ENCODE results near the gene DSG3. TPM values are rescaled to one million over a fixed set of nuclear protein-coding genes. Genes with fewer than 3 reads are reported as not detected.

The DSG3 gene
- total RNA-seq, 1 experiment from 2014 or later: 0.04 TPM

GRCh38 chr18:31510319-31510718 is 62.8 kb downstream of the DSG3 start:
- no peaks in the 10 kb centered on the region for H3K27me3 ChIP-seq (ENCODE audit: insufficient read depth, low read length)
- peaks cover 16% of the 10 kb centered on the region; the same call in 1 of the 2 replicates for H3K79me2 ChIP-seq (ENCODE audit: insufficient read depth, low read length)
- no peak overlapping the region for H4K5ac ChIP-seq (ENCODE audit: insufficient read length, low read depth, low read length)
- no peak overlapping the region for H2BK15ac ChIP-seq (ENCODE audit: low read depth, low read length)
- Mint-ChIP-seq H3K27ac (no peak overlapping the region), H3K27me3 (ENCODE audit: low read depth) (no peaks in the 10 kb centered on the region), H3K9me3 (peaks cover 5 to 9% of the 10 kb centered on the region in 2 experiments), H3K36me3 (ENCODE audit: insufficient read depth in 1 of 3, low read depth in 3 of 3) (peaks cover 11 to 20% (median 18%) of the 10 kb centered on the region in 3 experiments), H3K4me3 (no peak overlapping the region), H3K4me1 (peaks cover 24 to 34% of the 10 kb centered on the region in 2 experiments)
- no peak overlapping the region for H3K18ac ChIP-seq (ENCODE audit: insufficient read length, low read depth, low read length)
- H2BK5ac ChIP-seq (ENCODE audit: insufficient read length, low read length): no peak overlapping the region
- no peak overlapping the region for H2AK5ac ChIP-seq (ENCODE audit: insufficient read length, low read length)
- no peak overlapping the region for H3K9ac ChIP-seq (ENCODE audit: extremely low read depth, insufficient read length, low read length)
- H3K23ac ChIP-seq (ENCODE audit: insufficient read length, low read depth, low read length): no peak overlapping the region
- no peak overlapping the region for H2BK12ac ChIP-seq (ENCODE audit: insufficient read length, low read depth, low read length)
- no peaks in the 10 kb centered on the region for H4K20me1 ChIP-seq (ENCODE audit: control insufficient read depth, insufficient read depth, insufficient read length)
- DNase-seq: no peak
- H3K9me3 ChIP-seq (ENCODE audit: control insufficient read depth, low read depth, low read length): no peaks in the 10 kb centered on the region
- H3K56ac ChIP-seq (ENCODE audit: insufficient read length, low read depth, low read length): no peak overlapping the region
- H3K27ac ChIP-seq (ENCODE audit: insufficient read length, low read depth, low read length): no peak overlapping the region
- H3K79me1 ChIP-seq (ENCODE audit: insufficient read depth, low read depth, low read length, poor library complexity, severe bottlenecking): peaks cover 3% of the 10 kb centered on the region
- H2BK120ac ChIP-seq (ENCODE audit: low read depth, low read length, poor library complexity, severe bottlenecking): no peak overlapping the region
- TF ChIP-seq CTCF (conservative IDR thresholded peaks at IDR 0.05): no peak
- H3K4me1 ChIP-seq (ENCODE audit: insufficient read depth, low read length): peaks cover 5% of the 10 kb centered on the region; the same call in 1 of the 2 replicates
- H3T11ph ChIP-seq (ENCODE audit: low read length): no peak overlapping the region
- no peak overlapping the region for H3K4me2 ChIP-seq (ENCODE audit: insufficient read depth, insufficient read length, low read length)
- no peak overlapping the region for H2AFZ ChIP-seq (ENCODE audit: low read length)
- H2BK20ac ChIP-seq (ENCODE audit: low read depth, low read length, poor library complexity, severe bottlenecking): no peak overlapping the region
- no peak overlapping the region for H3K4ac ChIP-seq (ENCODE audit: low read depth, low read length)
- H4K8ac ChIP-seq (replicated peaks; ENCODE audit: insufficient read length, low read depth, low read length): no peak overlapping the region
- no peak overlapping the region for H3K14ac ChIP-seq (ENCODE audit: insufficient read depth, low read length)
- no peaks in the 10 kb centered on the region for H3K23me2 ChIP-seq (ENCODE audit: insufficient read length, low read depth, low read length, poor library complexity, severe bottlenecking)
- H4K91ac ChIP-seq (ENCODE audit: insufficient read length, low read depth, low read length): no peak overlapping the region
